GM12875 (cell line): ENCODE results near the gene MISP3.

Experiments used
- H3K4me3 ChIP-seq: one replicate; pipeline ENCODE4 v1.5.1; 2011; ENCODE audit warnings: low read depth, low read length, control low read depth
- TF ChIP-seq, protein P1 (sequence below): IDR thresholded peaks from 2 replicates; pipeline ENCODE4 v1.5.1; 2011; ENCODE audit warnings: low read depth, mild to moderate bottlenecking, control low read depth, inconsistent platforms, low read length, moderate library complexity, borderline replicate concordance; ENCODE audit not compliant: insufficient read depth

Gene MISP3

DNA sequence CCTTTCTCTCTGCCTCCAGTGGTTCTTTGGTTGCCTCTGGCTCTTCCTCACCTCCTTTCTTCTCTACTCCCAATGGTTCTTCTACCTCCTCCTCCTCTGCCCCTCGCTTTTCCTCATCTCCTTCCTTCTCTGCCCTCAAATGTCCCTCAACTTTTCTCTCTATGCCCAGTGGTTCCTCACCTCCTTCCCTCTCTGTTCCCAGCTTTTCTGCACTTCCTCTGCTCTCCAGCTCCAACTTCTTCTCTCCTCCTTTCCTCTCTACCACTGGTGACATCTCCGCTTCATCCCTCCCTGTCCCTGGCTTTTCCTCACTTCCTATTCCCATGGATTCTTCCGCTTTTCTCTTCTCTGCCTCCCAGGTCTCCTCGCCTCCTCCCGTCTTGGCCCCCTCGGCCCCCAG, 18.5 kb upstream of the MISP3 start:
- TF ChIP-seq, protein P1, sequence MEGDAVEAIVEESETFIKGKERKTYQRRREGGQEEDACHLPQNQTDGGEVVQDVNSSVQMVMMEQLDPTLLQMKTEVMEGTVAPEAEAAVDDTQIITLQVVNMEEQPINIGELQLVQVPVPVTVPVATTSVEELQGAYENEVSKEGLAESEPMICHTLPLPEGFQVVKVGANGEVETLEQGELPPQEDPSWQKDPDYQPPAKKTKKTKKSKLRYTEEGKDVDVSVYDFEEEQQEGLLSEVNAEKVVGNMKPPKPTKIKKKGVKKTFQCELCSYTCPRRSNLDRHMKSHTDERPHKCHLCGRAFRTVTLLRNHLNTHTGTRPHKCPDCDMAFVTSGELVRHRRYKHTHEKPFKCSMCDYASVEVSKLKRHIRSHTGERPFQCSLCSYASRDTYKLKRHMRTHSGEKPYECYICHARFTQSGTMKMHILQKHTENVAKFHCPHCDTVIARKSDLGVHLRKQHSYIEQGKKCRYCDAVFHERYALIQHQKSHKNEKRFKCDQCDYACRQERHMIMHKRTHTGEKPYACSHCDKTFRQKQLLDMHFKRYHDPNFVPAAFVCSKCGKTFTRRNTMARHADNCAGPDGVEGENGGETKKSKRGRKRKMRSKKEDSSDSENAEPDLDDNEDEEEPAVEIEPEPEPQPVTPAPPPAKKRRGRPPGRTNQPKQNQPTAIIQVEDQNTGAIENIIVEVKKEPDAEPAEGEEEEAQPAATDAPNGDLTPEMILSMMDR = no peak
- no peak overlapping the region for H3K4me3 ChIP-seq

DNA sequence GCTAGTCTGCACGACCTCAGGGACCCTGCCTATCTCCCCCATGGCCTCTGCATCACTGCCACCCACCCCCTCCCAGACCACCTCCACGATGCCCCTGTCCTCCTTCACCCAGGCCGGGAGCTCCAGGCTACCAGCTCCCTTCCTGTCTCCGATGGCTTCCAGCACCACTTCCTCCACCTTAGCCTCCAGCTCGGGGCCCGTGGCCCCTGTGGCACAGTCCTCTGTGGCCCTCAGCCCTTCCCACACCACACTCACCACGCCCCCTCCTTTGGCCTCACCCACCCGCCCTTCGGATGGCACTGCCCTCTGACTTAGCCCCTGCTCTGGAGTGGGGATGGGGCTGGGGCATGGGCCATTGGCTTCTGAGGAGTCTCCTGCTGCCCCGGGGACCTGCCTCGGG, 17.9 kb upstream of the MISP3 start:
- no peak overlapping the region for H3K4me3 ChIP-seq
- TF ChIP-seq, protein P1 = no peak

DNA sequence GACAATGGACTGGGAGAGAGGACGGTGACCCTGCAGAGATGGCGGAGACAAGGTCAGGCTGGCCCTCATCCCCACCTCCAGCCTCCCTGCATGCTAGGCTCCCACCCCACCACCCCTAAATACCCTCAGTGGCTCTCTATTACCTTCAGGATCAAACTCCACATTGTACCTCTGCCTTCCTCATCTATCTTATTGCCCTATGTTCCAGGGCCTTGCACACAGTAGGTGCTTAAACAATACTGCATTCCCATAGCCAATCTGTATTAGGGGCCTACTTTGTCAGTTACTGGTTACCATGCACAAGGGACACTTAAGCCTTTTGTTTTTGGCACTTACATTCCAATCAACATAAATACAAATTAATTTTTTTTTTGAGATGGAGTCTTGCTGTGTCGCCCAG, 17.2 kb upstream of the MISP3 start:
- TF ChIP-seq, protein P1 = no peak
- no peak overlapping the region for H3K4me3 ChIP-seq

DNA sequence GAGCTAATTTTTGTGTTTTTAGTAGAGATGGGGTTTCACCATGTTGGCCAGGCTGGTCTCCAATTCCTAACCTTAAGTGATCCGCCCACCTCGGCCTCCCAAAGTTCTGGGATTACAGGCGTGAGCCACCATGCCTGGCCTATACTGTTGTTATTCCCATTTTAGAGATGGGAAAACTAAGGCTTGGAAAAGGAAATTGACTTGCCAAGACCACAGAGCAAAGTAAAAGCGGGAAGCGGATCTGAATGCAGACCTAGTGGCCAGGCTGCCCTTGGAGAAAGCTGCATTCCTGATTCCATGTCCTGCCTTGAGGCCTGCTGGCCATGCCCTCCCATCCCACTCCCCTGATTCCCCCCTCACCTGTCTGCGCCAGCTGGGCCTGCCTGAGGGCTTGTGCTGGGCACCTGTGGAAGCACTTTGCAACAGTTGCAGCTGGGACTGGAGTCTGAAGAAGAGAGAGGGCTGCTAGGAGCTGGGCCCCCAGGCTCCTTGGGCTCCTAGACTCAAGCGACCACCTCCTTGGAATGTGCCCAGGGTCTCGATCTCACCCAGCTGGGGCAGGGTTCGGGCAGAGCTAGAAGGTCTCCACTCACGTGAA, 16.4 kb upstream of the MISP3 start:
- H3K4me3 ChIP-seq = no peak overlapping the region
- TF ChIP-seq, protein P1 = no peak

DNA sequence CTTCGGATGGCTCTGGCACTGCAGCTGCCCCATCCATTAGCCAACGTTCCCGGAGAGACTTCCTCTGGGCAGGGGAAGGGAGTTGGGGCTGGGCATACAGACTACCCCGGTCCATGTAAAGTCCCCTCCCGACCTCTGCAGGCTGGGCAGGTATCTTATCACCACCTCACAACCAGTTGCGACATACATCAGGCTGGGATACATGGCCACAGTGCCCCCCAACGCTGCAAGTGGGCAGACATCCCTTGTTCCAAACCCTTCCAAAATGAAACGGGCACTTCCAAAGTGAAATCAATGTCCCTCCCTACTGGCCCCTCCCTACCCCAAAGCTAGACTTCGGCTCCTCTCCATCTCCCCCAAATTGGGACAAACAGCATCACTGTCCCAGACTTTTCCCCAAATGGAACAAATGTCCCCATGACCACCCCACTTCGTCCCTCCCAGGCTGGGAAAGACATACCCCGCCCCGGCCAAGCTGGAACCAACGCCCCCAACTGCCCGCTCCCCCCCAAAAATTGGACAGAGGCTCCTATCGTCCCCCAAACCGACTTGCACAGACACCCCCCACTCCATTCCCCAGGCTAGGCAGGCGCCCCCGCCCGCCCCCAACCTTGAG, 15.7 kb upstream of the MISP3 start:
- no peak overlapping the region for H3K4me3 ChIP-seq
- TF ChIP-seq, protein P1 = no peak

DNA sequence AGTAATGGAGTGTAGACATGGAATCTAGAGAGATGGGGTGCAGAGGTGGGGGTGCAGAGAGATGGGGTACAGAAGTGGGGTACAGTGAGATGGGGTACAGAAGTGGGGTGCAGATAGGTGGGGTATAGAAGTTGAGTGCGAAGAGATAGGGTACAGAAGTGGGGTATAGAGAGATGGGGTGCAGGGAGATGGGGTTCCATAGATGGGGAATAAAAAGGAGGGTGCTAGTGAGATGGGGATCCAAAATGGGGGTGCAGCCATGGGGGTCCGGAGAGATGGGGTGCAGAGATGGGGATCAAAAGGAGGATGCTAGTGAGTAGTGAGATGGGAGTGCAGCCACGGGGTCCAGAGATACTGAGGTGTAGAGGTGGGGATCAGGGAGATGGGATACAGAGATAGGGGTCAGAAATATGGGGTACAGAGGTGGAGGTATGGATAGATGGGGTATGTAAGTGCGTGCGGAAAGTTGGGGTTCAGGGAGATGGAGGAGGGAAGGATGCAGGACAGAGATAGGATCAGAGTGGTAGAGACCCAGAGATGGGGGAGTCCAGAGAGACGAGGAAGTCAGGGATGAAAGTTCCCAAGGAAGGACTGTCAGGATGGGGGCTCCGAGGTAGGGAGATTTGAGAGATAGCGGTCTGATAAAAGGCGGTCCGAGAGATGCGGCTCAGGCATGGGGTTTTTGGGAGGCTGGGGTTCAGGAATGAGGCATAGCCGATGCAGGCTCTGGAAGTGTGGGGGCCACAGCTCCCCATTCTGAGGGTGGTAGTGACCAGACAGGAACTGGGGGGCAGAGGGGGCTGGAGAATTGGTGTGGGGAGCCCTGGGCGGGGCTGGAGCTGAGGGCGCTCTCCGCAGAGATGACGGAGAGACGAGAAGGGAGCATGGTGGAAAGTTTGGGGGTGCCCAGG, 14.1 kb upstream of the MISP3 start:
- TF ChIP-seq, protein P1 = no peak
- H3K4me3 ChIP-seq = no peak overlapping the region
